ENCODE results near the gene RAB44.

- TF ChIP-seq EP300 (IDR thresholded peaks at IDR 0.05; ENCODE audit: borderline replicate concordance in 1 of 2, low read depth in 1 of 2, low read length in 1 of 2) (no peak), TEAD4 (IDR thresholded peaks at IDR 0.05; ENCODE audit: borderline replicate concordance, insufficient read depth) (no peak), POLR2AphosphoS5 (IDR thresholded peaks at IDR 0.05; ENCODE audit: low read depth, low read length) (no peak), ZBTB33 (IDR thresholded peaks at IDR 0.05; ENCODE audit: borderline replicate concordance, low read depth) (no peak), FOXM1 (IDR thresholded peaks at IDR 0.05; ENCODE audit: low read depth) (no peak), RFX5 (IDR thresholded peaks at IDR 0.05; ENCODE audit: low read length) (no peak), GABPA (IDR thresholded peaks at IDR 0.05; ENCODE audit: low read depth) (no peak), YY1 (IDR thresholded peaks at IDR 0.05; ENCODE audit: low read depth) (no peak), RAD21 (IDR thresholded peaks at IDR 0.05; ENCODE audit: low read length) (no peak), SIN3A (IDR thresholded peaks at IDR 0.05; ENCODE audit: borderline replicate concordance, low read depth, low read length) (no peak)
- TF ChIP-seq, protein P1, sequence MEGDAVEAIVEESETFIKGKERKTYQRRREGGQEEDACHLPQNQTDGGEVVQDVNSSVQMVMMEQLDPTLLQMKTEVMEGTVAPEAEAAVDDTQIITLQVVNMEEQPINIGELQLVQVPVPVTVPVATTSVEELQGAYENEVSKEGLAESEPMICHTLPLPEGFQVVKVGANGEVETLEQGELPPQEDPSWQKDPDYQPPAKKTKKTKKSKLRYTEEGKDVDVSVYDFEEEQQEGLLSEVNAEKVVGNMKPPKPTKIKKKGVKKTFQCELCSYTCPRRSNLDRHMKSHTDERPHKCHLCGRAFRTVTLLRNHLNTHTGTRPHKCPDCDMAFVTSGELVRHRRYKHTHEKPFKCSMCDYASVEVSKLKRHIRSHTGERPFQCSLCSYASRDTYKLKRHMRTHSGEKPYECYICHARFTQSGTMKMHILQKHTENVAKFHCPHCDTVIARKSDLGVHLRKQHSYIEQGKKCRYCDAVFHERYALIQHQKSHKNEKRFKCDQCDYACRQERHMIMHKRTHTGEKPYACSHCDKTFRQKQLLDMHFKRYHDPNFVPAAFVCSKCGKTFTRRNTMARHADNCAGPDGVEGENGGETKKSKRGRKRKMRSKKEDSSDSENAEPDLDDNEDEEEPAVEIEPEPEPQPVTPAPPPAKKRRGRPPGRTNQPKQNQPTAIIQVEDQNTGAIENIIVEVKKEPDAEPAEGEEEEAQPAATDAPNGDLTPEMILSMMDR (IDR thresholded peaks at IDR 0.05): no peak
- TF ChIP-seq, protein P2, sequence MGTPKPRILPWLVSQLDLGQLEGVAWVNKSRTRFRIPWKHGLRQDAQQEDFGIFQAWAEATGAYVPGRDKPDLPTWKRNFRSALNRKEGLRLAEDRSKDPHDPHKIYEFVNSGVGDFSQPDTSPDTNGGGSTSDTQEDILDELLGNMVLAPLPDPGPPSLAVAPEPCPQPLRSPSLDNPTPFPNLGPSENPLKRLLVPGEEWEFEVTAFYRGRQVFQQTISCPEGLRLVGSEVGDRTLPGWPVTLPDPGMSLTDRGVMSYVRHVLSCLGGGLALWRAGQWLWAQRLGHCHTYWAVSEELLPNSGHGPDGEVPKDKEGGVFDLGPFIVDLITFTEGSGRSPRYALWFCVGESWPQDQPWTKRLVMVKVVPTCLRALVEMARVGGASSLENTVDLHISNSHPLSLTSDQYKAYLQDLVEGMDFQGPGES (IDR thresholded peaks at IDR 0.05; ENCODE audit: low read depth, low read length): no peak
These were observed 74.8 kb downstream of the RAB44 start for GRCh38 chr6:36772397-36772796.

All from SK-N-SH (cell line).